Measurements from ENCODE around the gene KSR2. TPM values are rescaled to one million over a fixed set of nuclear protein-coding genes. Genes with fewer than 3 reads are reported as not detected.

Gene KSR2
- total RNA-seq, 1 experiment from 2014 or later: 1.3 TPM

DNA sequence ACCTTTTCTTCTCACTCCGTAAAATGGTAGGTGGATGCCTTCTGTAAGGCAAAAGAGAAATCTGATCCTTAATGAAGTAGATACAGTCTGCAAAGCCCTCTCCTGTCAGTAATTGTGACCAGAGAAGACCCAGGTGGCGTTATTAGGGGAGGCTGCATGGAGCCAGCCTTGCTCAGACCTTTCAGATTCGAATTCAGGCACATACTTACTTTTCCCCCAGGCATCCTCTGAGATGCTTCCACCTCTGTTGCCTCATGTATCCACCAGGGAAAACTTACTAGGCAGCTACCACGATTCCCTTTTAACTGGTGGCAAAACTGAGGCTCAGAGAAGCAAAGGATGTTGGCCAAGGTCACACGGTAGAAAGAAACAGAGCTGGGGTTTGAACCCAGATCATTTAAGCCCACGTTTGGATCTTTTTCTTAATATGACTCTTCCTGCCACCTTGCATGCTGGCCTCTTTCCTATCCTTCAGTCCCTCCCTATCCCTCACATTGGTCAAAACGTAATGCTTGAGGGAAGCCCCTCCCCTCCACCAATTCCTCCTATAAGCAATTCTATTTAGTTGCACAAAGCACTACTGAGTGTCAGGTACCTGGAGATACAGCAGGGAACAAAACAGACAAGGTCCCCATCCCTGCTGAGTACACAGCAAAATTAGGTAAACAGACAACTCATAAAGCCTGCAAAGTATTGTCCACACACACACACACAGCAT, 179.4 kb downstream of the KSR2 start:
- Histone ChIP-seq H3K9me3 (ENCODE audit: control insufficient read depth, low read depth, low read length) (no peaks in the 10 kb centered on the region), H2BK120ac (ENCODE audit: low read depth, low read length, poor library complexity, severe bottlenecking) (no peak overlapping the region), H3K27ac (ENCODE audit: insufficient read length, low read depth, low read length) (peak overlapping the region; percentile 48), H3K14ac (ENCODE audit: insufficient read depth, low read length) (peak overlapping the region; percentile 36; the same call in 1 of the 2 replicates), H3K9ac (ENCODE audit: extremely low read depth, insufficient read length, low read length) (no peak overlapping the region), H2BK12ac (ENCODE audit: insufficient read length, low read depth, low read length) (no peak overlapping the region), H3K23ac (ENCODE audit: insufficient read length, low read depth, low read length) (no peak overlapping the region), H2AK5ac (ENCODE audit: insufficient read length, low read length) (no peak overlapping the region), H3K23me2 (ENCODE audit: insufficient read length, low read depth, low read length, poor library complexity, severe bottlenecking) (no peaks in the 10 kb centered on the region), H2BK5ac (ENCODE audit: insufficient read length, low read length) (no peak overlapping the region), H3K18ac (ENCODE audit: insufficient read length, low read depth, low read length) (no peak overlapping the region), H4K8ac (replicated peaks; ENCODE audit: insufficient read length, low read depth, low read length) (no peak overlapping the region), H3K4me1 (ENCODE audit: insufficient read depth, low read length) (peaks cover 11% of the 10 kb centered on the region; the same call in 1 of the 2 replicates), H3K4ac (ENCODE audit: low read depth, low read length) (no peak overlapping the region), H3K79me1 (ENCODE audit: insufficient read depth, low read depth, low read length, poor library complexity, severe bottlenecking) (no peaks in the 10 kb centered on the region), H3K79me2 (ENCODE audit: insufficient read depth, low read length) (no peaks in the 10 kb centered on the region), H2BK15ac (ENCODE audit: low read depth, low read length) (no peak overlapping the region), H4K20me1 (ENCODE audit: control insufficient read depth, insufficient read depth, insufficient read length) (peaks cover 2% of the 10 kb centered on the region), H2BK20ac (ENCODE audit: low read depth, low read length, poor library complexity, severe bottlenecking) (no peak overlapping the region), H4K91ac (ENCODE audit: insufficient read length, low read depth, low read length) (no peak overlapping the region), H3K4me2 (ENCODE audit: insufficient read depth, insufficient read length, low read length) (peak overlapping the region; percentile 1), H4K5ac (ENCODE audit: insufficient read length, low read depth, low read length) (no peak overlapping the region), H3K56ac (ENCODE audit: insufficient read length, low read depth, low read length) (no peak overlapping the region), H2AFZ (ENCODE audit: low read length) (no peak overlapping the region), H3T11ph (ENCODE audit: low read length) (no peak overlapping the region), H3K27me3 (ENCODE audit: insufficient read depth, low read length) (no peaks in the 10 kb centered on the region)
- Mint-ChIP-seq H3K27ac (peak overlapping the region in 2 of 3 experiments; percentile 13 to 91; a peak in 5 of 7 replicates), H3K9me3 (peaks cover 0 to 8% of the 10 kb centered on the region in 2 experiments; a peak in 2 of 5 replicates), H3K27me3 (ENCODE audit: low read depth) (no peaks in the 10 kb centered on the region), H3K4me3 (no peak overlapping the region; a peak in 1 of 5 replicates), H3K36me3 (ENCODE audit: insufficient read depth in 1 of 3, low read depth in 3 of 3) (peaks cover 0 to 2% (median 0%) of the 10 kb centered on the region in 3 experiments; a peak in 2 of 7 replicates), H3K4me1 (peaks cover 26% of the 10 kb centered on the region in 2 experiments)
- no peak for DNase-seq
- TF ChIP-seq CTCF (conservative IDR thresholded peaks at IDR 0.05): no peak
- no CpG with 5 or more reads among the region's 7 CpGs for WGBS (ENCODE audit: extremely low coverage, insufficient read length, low lambda C conversion rate)

Measured in H9 (cell line).